Kidney (tissue), 14 donors: ENCODE results near the gene UBE2G2. TPM values are rescaled to one million over a fixed set of nuclear protein-coding genes. Genes with fewer than 3 reads are reported as not detected.
"Not testable (repeated sequence)": the region's sequence is repeated elsewhere in the genome, so short reads cannot be mapped to it uniquely, and the experiment has no call there.

Source experiments
- DNase-seq, 5 donors: peaks; one replicate each; pipeline ENCODE4 v3.0.0-alpha.2; 2013 to 2020
- FAIRE-seq: peaks from 2 replicates; lab custom pipeline; 2012; peaks lifted over from hg19 to GRCh38; lab: Jason Lieb, UNC
- H3K27ac ChIP-seq, 2 donors: one replicate each; pipeline ENCODE4 v1.7.0; 2013; ENCODE audit warnings: low read depth in 2 of 2, low read length in 2 of 2, inconsistent platforms in 1 of 2
- H3K27me3 ChIP-seq: one replicate; pipeline ENCODE4 v1.7.1; 2013; ENCODE audit warnings: low read length, inconsistent platforms; ENCODE audit not compliant: control insufficient read depth, insufficient read depth
- H3K36me3 ChIP-seq, 3 donors: one replicate each; pipeline versions ENCODE4 v1.7.0 to v1.7.1; 2013; ENCODE audit warnings: low read length in 3 of 3, control low read depth in 1 of 3, inconsistent platforms in 1 of 3; ENCODE audit not compliant: insufficient read depth in 3 of 3, control insufficient read depth in 2 of 3
- H3K4me1 ChIP-seq, 3 donors: one replicate each; pipeline versions ENCODE4 v1.7.0 to v1.7.1; 2013; ENCODE audit warnings: low read length in 3 of 3, inconsistent platforms in 1 of 3, low read depth in 1 of 3; ENCODE audit not compliant: control insufficient read depth in 2 of 3, insufficient read depth in 2 of 3
- H3K4me3 ChIP-seq, 3 donors: one replicate each; pipeline versions ENCODE4 v1.7.0 to v1.8.1; 2013; ENCODE audit warnings: low read length in 3 of 3, control low read depth in 1 of 3, inconsistent platforms in 1 of 3
- H3K9ac ChIP-seq, 3 donors: one replicate each; pipeline versions ENCODE4 v1.7.0 to v1.7.1; 2013; ENCODE audit warnings: low read length in 3 of 3, control low read depth in 1 of 3, inconsistent platforms in 1 of 3
- H3K9me3 ChIP-seq, 3 donors: one replicate each; pipeline versions ENCODE4 v1.7.0 to v1.7.1; 2013; ENCODE audit warnings: low read length in 3 of 3, control low read depth in 1 of 3, inconsistent platforms in 1 of 3; ENCODE audit not compliant: control insufficient read depth in 2 of 3, insufficient read depth in 1 of 3
- intact Hi-C: fragments of 100-400 bp; cut with DNase I; formaldehyde crosslinking; loops from one replicate; pipeline ENCODE4 v1.11.1; 2022
- polyA plus RNA-seq: library from polyadenylated mRNA; stranded (reverse); fragments of 350-450 nt; fragmentation: Illumina TruSeq; extraction: RNeasy Lipid Tissue Mini Kit (QIAGEN cat#74804); gene quantifications from one replicate; pipeline ENCODE4 v1.2.3, GENCODE V29; 2014; ENCODE audit warnings: low read depth, low replicate concordance; ENCODE audit not compliant: insufficient read depth
- total RNA-seq: library from RNA; stranded (reverse); fragmentation: NEBNext Ultra II Directional; extraction: Animal tissue kit (Norgen Biotek cat#: 25700); gene quantifications from one replicate; pipeline ENCODE4 v1.2.1, GENCODE V29; 2021
- TF ChIP-seq, protein P1 (sequence below): IDR thresholded peaks from 3 replicates; pipeline ENCODE4 v1.5.1; 2012; ENCODE audit warnings: mild to moderate bottlenecking, moderate library complexity, borderline replicate concordance; ENCODE audit not compliant: insufficient read depth; ENCODE audit errors: extremely low read depth
- donor health status: control.
- donor health status: control.
- donor health status: control.
- donor health status: control.
- donor health status: control.
- donor health status: DM: yes; HTN: yes; CAD: no.
- donor health status: Normal renal cell carcinoma (clear cell type).

UBE2G2 gene
- total and polyA plus RNA-seq, 2 donors from 2014 or later = 39.4 to 86.0 TPM

DNA sequence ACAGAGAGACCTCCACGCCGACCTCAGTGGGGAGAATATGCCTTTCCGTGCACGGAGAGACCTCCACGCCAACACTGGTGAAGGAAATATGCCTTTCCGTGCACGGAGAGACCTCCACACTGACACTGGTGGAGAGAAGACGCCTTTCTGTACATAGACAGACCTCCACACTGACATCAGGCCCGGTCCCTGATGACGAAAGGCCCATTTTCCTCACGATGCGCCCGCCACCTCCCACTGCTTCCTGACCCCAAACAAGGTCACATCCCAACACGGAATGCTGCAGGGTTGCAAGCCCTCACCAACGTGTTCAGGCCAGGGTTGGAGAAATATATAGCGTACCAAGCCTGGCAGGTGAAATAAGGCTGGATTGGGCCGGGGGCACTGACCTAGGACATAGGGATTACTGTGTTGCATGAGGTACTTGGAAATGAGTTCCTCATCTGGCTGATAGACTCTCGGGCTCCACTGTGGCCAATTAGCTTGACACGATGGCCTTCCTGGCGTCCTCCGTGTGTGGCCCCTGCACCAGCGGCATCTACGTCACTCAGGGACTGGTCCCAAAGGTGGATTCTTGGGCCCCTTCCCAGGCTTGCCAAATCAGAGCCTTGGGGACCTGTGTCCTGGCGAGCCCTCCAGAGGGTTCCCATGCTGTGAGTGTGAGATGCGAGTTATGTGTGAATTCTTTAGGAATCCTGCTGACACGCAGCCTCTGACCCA, 32.8 kb upstream of the UBE2G2 start:
- H3K4me1 ChIP-seq = peaks cover 0 to 2% (median 0%) of the 10 kb centered on the region in 3 donors
- H3K9me3 ChIP-seq = no peaks in the 10 kb centered on the region
- DNase-seq (no peak), FAIRE-seq (no peak)
- no peak overlapping the region for H3K27ac ChIP-seq
- no peaks in the 10 kb centered on the region for H3K27me3 ChIP-seq
- H3K36me3 ChIP-seq = no peaks in the 10 kb centered on the region
- intact Hi-C loops = no loop called here
- TF ChIP-seq, protein P1, sequence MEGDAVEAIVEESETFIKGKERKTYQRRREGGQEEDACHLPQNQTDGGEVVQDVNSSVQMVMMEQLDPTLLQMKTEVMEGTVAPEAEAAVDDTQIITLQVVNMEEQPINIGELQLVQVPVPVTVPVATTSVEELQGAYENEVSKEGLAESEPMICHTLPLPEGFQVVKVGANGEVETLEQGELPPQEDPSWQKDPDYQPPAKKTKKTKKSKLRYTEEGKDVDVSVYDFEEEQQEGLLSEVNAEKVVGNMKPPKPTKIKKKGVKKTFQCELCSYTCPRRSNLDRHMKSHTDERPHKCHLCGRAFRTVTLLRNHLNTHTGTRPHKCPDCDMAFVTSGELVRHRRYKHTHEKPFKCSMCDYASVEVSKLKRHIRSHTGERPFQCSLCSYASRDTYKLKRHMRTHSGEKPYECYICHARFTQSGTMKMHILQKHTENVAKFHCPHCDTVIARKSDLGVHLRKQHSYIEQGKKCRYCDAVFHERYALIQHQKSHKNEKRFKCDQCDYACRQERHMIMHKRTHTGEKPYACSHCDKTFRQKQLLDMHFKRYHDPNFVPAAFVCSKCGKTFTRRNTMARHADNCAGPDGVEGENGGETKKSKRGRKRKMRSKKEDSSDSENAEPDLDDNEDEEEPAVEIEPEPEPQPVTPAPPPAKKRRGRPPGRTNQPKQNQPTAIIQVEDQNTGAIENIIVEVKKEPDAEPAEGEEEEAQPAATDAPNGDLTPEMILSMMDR = no peak
- H3K4me3 ChIP-seq = no peak overlapping the region
- H3K9ac ChIP-seq = no peak overlapping the region

DNA sequence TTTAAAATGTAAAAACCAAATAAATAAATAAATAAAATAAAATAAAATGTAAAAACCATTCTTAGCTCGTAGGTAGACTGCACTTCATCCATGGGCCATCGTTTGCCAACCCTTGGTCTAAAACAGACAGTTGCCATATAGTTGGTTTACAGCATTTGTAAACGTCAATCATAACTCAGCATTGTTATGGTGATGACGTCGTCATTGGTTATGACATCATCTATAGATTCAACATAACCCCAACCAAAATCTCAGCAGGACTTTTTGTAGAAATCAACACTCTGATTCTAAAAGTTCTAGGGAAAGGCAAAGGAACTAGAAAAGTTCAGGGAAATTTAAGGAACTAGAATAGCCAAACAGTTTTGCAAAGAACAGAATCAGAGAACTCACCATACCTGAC, 32.0 kb upstream of the UBE2G2 start:
- Histone ChIP-seq H3K36me3 (no peaks in the 10 kb centered on the region), H3K27me3 (no peaks in the 10 kb centered on the region), H3K4me1 (peaks cover 0 to 2% (median 0%) of the 10 kb centered on the region in 3 donors), H3K9ac (no peak overlapping the region), H3K4me3 (no peak overlapping the region), H3K9me3 (no peaks in the 10 kb centered on the region), H3K27ac (no peak overlapping the region)
- no peak for FAIRE-seq
- TF ChIP-seq, protein P1 = no peak
- intact Hi-C loops = no loop called here
- no peak for DNase-seq

DNA sequence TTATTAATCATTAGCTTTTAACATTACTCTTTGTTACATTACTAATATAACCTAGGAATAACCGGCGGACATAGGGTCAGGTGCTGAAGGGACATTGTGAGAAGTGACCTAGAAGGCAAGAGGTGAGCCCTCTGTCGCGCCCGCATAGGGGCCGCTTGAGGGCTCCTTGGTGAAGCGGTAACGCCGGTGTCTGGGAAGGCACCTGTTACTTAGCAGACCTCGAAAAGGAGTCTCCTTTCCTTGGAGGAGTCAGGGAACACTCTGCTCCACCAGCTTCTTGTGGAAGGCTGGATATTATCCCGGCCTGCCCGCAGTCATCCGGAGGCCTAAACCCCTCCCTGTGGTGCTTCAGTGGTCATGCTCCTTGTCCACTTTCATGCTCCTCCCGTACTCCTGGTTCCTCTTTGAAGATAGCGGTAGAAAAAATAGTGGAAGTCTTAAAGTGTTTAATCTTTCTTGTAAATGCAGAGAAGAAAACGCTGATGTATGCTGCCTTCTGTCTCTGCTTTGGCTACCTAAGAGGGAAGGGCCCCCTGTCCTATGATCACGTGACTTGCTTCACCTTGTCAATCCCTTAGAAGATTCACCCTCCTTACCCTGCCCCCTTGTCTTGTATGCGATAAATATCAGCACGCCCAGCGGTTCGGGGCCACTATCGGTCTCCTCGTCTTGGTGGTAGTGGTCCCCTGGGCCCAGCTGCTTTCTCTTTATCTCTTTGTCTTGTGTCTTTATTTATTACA, 31.1 kb upstream of the UBE2G2 start:
- FAIRE-seq, intact Hi-C loops, H3K4me1 ChIP-seq, H3K4me3 ChIP-seq, H3K27me3 ChIP-seq, H3K9ac ChIP-seq, H3K36me3 ChIP-seq, H3K9me3 ChIP-seq, H3K27ac ChIP-seq: not testable (repeated sequence)
- peak in 1 of 5 donors; percentile 11 for DNase-seq

DNA sequence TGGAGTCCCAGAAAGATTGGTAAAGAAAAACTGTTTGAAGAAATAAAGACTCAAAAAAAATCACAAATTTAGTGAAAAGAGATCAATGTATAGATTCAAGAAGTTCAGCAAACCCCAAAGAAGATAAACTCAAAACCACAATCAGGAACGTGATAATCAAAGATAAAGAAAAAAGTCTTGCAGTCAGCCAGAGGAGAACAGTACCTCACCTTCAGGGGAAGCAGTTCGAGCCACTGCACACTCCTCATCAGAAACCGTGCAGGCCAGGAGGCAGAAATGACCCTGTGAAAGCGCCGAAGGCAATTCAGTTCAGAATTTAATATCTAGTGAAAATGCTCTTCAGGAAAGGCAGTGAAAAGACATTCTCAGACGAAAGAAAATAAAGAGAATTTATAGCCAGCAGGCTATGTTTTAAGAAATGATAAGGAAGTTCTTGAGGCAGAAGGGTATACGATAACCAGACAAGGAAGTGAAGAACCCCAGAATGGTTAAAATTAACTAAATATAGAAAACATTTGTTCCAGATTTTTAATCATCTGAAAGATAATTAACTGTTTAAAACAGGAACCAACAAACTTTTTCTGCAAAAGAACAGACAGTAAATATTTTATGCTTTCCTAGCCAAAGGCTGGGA, 29.7 kb upstream of the UBE2G2 start:
- H3K27me3 ChIP-seq = no peaks in the 10 kb centered on the region
- TF ChIP-seq, protein P1 = no peak
- H3K4me3 ChIP-seq = no peak overlapping the region
- DNase-seq (no peak), FAIRE-seq (no peak)
- H3K9ac ChIP-seq = no peak overlapping the region
- no peaks in the 10 kb centered on the region for H3K4me1 ChIP-seq
- H3K9me3 ChIP-seq = peaks cover 0 to 4% (median 0%) of the 10 kb centered on the region in 3 donors
- no peak overlapping the region for H3K27ac ChIP-seq
- no peaks in the 10 kb centered on the region for H3K36me3 ChIP-seq
- intact Hi-C loops = no loop called here
